GM08714 (cell line): ENCODE results near the gene ESR2.

Source experiments
- H3K4me3 ChIP-seq: fragments of 200-500 bp; sonication (Bioruptor generic); 2 replicates; pipeline ENCODE4 v1.5.1; 2014; ENCODE audit warnings: mild to moderate bottlenecking, low read length, inconsistent platforms
- ZNF274 ChIP-seq: IDR thresholded peaks from 2 replicates; pipeline ENCODE4 v1.6.1; 2012; ENCODE audit warnings: mild to moderate bottlenecking, low read depth, low read length

Gene ESR2

GRCh38 chr14:64109819-64110554, 184.2 kb downstream of the ESR2 start:
- no peak for TF ChIP-seq ZNF274

GRCh38 chr14:64107438-64107837, 186.7 kb downstream of the ESR2 start:
- TF ChIP-seq ZNF274: no peak
- H3K4me3 ChIP-seq: no peak overlapping the region

More at GRCh38 chr14:64109819-64110554, 184.2 kb downstream of the ESR2 start:
- no peak overlapping the region for H3K4me3 ChIP-seq

- H3K4me3 ChIP-seq: no peak overlapping the region
- no peak for TF ChIP-seq ZNF274
Measured at GRCh38 chr14:64098120-64098519, 196.1 kb downstream of the ESR2 start.

GRCh38 chr14:64095620-64096019, 198.6 kb downstream of the ESR2 start:
- no peak overlapping the region for H3K4me3 ChIP-seq

GRCh38 chr14:64092940-64093339, 201.2 kb downstream of the ESR2 start:
- H3K4me3 ChIP-seq: no peak overlapping the region
- no peak for TF ChIP-seq ZNF274

More at GRCh38 chr14:64095620-64096019, 198.6 kb downstream of the ESR2 start:
- no peak for TF ChIP-seq ZNF274

GRCh38 chr14:64092338-64092737, 201.8 kb downstream of the ESR2 start:
- H3K4me3 ChIP-seq: no peak overlapping the region
- TF ChIP-seq ZNF274: no peak

- H3K4me3 ChIP-seq: no peak overlapping the region
- TF ChIP-seq ZNF274: no peak
Measured at GRCh38 chr14:64091217-64091616, 203.0 kb downstream of the ESR2 start.

- no peak for TF ChIP-seq ZNF274
- no peak overlapping the region for H3K4me3 ChIP-seq
Measured at GRCh38 chr14:64089920-64090319, 204.3 kb downstream of the ESR2 start.

- no peak overlapping the region for H3K4me3 ChIP-seq
- TF ChIP-seq ZNF274: no peak
Measured at GRCh38 chr14:64088647-64088964, 205.6 kb downstream of the ESR2 start.

- no peak for TF ChIP-seq ZNF274
Measured at GRCh38 chr14:64082837-64083236, 211.3 kb downstream of the ESR2 start.

GRCh38 chr14:64081174-64081746, 212.9 kb downstream of the ESR2 start:
- no peak overlapping the region for H3K4me3 ChIP-seq
- no peak for TF ChIP-seq ZNF274

More at GRCh38 chr14:64082837-64083236, 211.3 kb downstream of the ESR2 start:
- H3K4me3 ChIP-seq: no peak overlapping the region

GRCh38 chr14:64080452-64080851, 213.7 kb downstream of the ESR2 start:
- TF ChIP-seq ZNF274: no peak
- H3K4me3 ChIP-seq: no peak overlapping the region

GRCh38 chr14:64075613-64076005, 218.6 kb downstream of the ESR2 start:
- no peak for TF ChIP-seq ZNF274

GRCh38 chr14:64074961-64075612, 219.1 kb downstream of the ESR2 start:
- no peak for TF ChIP-seq ZNF274
- no peak overlapping the region for H3K4me3 ChIP-seq

More at GRCh38 chr14:64075613-64076005, 218.6 kb downstream of the ESR2 start:
- no peak overlapping the region for H3K4me3 ChIP-seq
